Activated naive CD4-positive, alpha-beta T cell treated with anti-CD3 and anti-CD28 coated beads, Interleukin-2, amount 50 U/mL, for 72 hours (primary cell): ENCODE data around the gene CALML4. TPM values are rescaled to one million over a fixed set of nuclear protein-coding genes. Genes with fewer than 3 reads are reported as not detected.
"Not testable (repeated sequence)": the region's sequence is repeated elsewhere in the genome, so short reads cannot be mapped to it uniquely, and the experiment has no call there.

Source experiments
- ATAC-seq, 2 donors: fragments of 150-1000 bp; cut with Tn5 transposase; 2 replicates each; pipeline ENCODE4 v1.10.0; 2021; ENCODE audit warnings: mild to moderate bottlenecking in 2 of 2, moderate library complexity in 2 of 2
- DNase-seq, 2 donors: peaks; one replicate each; pipeline ENCODE4 v3.0.0; 2021 to 2022; ENCODE audit warnings: low spot score in 2 of 2
- H3K27ac Mint-ChIP-seq, 2 donors: one replicate each; pipeline ENCODE4 v1.8.0; 2022; ENCODE audit warnings: mild to moderate bottlenecking in 2 of 2, mixed read lengths in 2 of 2
- H3K36me3 Mint-ChIP-seq, 2 donors: one replicate each; pipeline ENCODE4 v1.8.0; 2022; ENCODE audit warnings: mixed read lengths in 2 of 2
- H3K9me3 Mint-ChIP-seq, 2 donors: one replicate each; pipeline ENCODE4 v1.8.0; 2022; ENCODE audit warnings: mixed read lengths in 2 of 2
- total RNA-seq, 2 donors: library from RNA; stranded (reverse); gene quantifications; one replicate each; pipeline ENCODE4 v1.2.3, GENCODE V29; 2022

Gene CALML4
- total RNA-seq, 2 donors from 2014 or later = 9.6 to 9.7 TPM

GRCh38 chr15:68203486-68203885 is 1.6 kb downstream of the CALML4 start:
- H3K36me3 Mint-ChIP-seq = no peaks in the 10 kb centered on the region
- ATAC-seq = no peak
- no peaks in the 10 kb centered on the region for H3K9me3 Mint-ChIP-seq
- no peak for DNase-seq
- peak overlapping the region in 1 of 2 donors; percentile 22 for H3K27ac Mint-ChIP-seq

- not testable (repeated sequence) for DNase-seq, H3K9me3 Mint-ChIP-seq, ATAC-seq, H3K36me3 Mint-ChIP-seq, H3K27ac Mint-ChIP-seq
Measured at GRCh38 chr15:68202994-68203393, 2.1 kb downstream of the CALML4 start.

GRCh38 chr15:68201879-68202261 is 3.3 kb downstream of the CALML4 start:
- H3K27ac Mint-ChIP-seq = peak overlapping the region in 1 of 2 donors; percentile 95
- DNase-seq (no peak), ATAC-seq (no peak)
- H3K36me3 Mint-ChIP-seq = no peaks in the 10 kb centered on the region
- H3K9me3 Mint-ChIP-seq = no peaks in the 10 kb centered on the region

GRCh38 chr15:68201153-68201878 is 3.8 kb downstream of the CALML4 start:
- Mint-ChIP-seq H3K27ac (peak overlapping the region in 1 of 2 donors; percentile 95), H3K36me3 (no peaks in the 10 kb centered on the region), H3K9me3 (no peaks in the 10 kb centered on the region)
- no peak for DNase-seq
- no peak for ATAC-seq

GRCh38 chr15:68200016-68200861 is 4.9 kb downstream of the CALML4 start:
- DNase-seq (no peak), ATAC-seq (no peak)
- H3K9me3 Mint-ChIP-seq = no peaks in the 10 kb centered on the region
- no peaks in the 10 kb centered on the region for H3K36me3 Mint-ChIP-seq
- no peak overlapping the region for H3K27ac Mint-ChIP-seq

GRCh38 chr15:68199340-68199739 is 5.8 kb downstream of the CALML4 start:
- H3K36me3 Mint-ChIP-seq = no peaks in the 10 kb centered on the region
- H3K9me3 Mint-ChIP-seq = no peaks in the 10 kb centered on the region
- DNase-seq = no peak
- ATAC-seq = no peak
- no peak overlapping the region for H3K27ac Mint-ChIP-seq

- Mint-ChIP-seq H3K9me3 (no peaks in the 10 kb centered on the region), H3K27ac (peak overlapping the region; percentile 43 to 89), H3K36me3 (peaks cover 0 to 6% of the 10 kb centered on the region in 2 donors)
- ATAC-seq = no peak
- no peak for DNase-seq
Measured at GRCh38 chr15:68197661-68198437, 7.3 kb downstream of the CALML4 start.

- ATAC-seq = peak in 1 of 2 donors; percentile 16
- DNase-seq = no peak
- peak overlapping the region; percentile 43 to 89 for H3K27ac Mint-ChIP-seq
- H3K9me3 Mint-ChIP-seq = no peaks in the 10 kb centered on the region
- H3K36me3 Mint-ChIP-seq = peaks cover 0 to 6% of the 10 kb centered on the region in 2 donors
Measured at GRCh38 chr15:68197170-68197492, 8.0 kb downstream of the CALML4 start.

GRCh38 chr15:68196445-68197169 is 8.5 kb downstream of the CALML4 start:
- H3K27ac Mint-ChIP-seq = peak overlapping the region; percentile 43 to 91
- H3K9me3 Mint-ChIP-seq = no peaks in the 10 kb centered on the region
- no peak for DNase-seq
- peaks cover 0 to 6% of the 10 kb centered on the region in 2 donors for H3K36me3 Mint-ChIP-seq
- no peak for ATAC-seq

- DNase-seq (no peak), ATAC-seq (no peak)
- Mint-ChIP-seq H3K27ac (peak overlapping the region; percentile 42 to 91), H3K9me3 (no peaks in the 10 kb centered on the region), H3K36me3 (peaks cover 0 to 6% of the 10 kb centered on the region in 2 donors)
Measured at GRCh38 chr15:68195336-68196112, 9.6 kb downstream of the CALML4 start.

- H3K36me3 Mint-ChIP-seq = peaks cover 0 to 6% of the 10 kb centered on the region in 2 donors
- no peaks in the 10 kb centered on the region for H3K9me3 Mint-ChIP-seq
- ATAC-seq (peak in 1 of 2 donors; percentile 14), DNase-seq (no peak)
- H3K27ac Mint-ChIP-seq = peak overlapping the region; percentile 23 to 50
Measured at GRCh38 chr15:68192804-68193486, 12.2 kb downstream of the CALML4 start.

- Mint-ChIP-seq H3K9me3 (no peaks in the 10 kb centered on the region), H3K36me3 (peaks cover 6% of the 10 kb centered on the region in 2 donors), H3K27ac (peak overlapping the region in 1 of 2 donors; percentile 59)
- peak in 1 of 2 donors; percentile 17 for ATAC-seq
- DNase-seq = no peak
Measured at GRCh38 chr15:68192117-68192516, 13.0 kb downstream of the CALML4 start.

- Mint-ChIP-seq H3K36me3 (peaks cover 6% of the 10 kb centered on the region in 2 donors), H3K27ac (no peak overlapping the region), H3K9me3 (no peaks in the 10 kb centered on the region)
- DNase-seq = no peak
- no peak for ATAC-seq
Measured at GRCh38 chr15:68191555-68191954, 13.6 kb downstream of the CALML4 start.

- Mint-ChIP-seq H3K9me3 (no peaks in the 10 kb centered on the region), H3K27ac (no peak overlapping the region), H3K36me3 (peaks cover 6 to 11% of the 10 kb centered on the region in 2 donors)
- ATAC-seq (no peak), DNase-seq (no peak)
Measured at GRCh38 chr15:68190048-68190447, 15.1 kb downstream of the CALML4 start.

- Mint-ChIP-seq H3K36me3 (peaks cover 13 to 16% of the 10 kb centered on the region in 2 donors), H3K9me3 (no peaks in the 10 kb centered on the region), H3K27ac (peak overlapping the region in 1 of 2 donors; percentile 2)
- ATAC-seq = no peak
- no peak for DNase-seq
Measured at GRCh38 chr15:68188647-68189046, 16.5 kb downstream of the CALML4 start.
